NCI-H510A (cell line): Measurements from ENCODE around the gene CFAP46.
"Not testable (repeated sequence)": the region's sequence is repeated elsewhere in the genome, so short reads cannot be mapped to it uniquely, and the experiment has no call there.

ENCODE experiments used
- DNase-seq: peaks from one replicate; lab custom pipeline; 2025; lab: John Stamatoyannopoulos, UW

CFAP46 gene

DNA sequence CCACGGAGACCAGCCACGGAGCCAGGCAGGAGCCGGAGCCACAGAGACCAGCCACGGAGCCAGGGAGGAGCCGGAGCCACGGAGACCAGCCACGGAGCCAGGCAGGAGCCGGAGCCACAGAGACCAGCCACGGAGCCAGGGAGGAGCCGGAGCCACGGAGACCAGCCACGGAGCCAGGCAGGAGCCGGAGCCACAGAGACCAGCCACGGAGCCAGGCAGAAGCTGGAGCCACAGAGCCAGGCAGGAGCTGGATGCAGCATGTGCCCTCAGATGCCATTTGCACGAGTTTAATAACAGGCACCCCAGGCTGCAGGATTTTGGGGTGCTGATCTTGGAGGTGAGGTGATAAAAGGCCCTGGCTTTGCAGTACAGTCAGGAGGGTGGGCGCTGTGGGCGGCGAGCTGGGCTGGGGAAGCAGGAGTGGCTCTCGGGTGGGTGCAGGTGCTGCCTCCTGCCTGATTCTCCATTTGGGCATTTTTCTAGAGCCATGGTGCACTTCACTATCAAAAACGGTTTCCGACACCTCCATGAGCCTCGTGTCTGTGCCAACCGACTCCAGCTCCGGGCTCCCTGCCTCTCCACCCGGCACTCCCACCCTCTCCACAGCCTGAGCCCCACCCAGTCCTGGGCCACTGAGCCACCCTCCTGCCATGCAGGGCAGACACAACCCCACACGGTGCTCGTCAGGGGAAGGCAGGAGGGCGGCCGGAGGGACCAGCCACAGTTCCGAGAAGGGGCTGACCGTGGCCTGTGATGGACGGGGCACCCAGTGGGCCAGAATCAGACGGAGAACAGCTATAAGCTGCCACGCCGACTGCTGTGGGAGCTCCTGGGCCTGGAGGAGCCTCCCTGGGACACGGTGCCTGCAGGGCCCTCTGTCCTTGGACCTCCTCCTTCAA lies 115.6 kb downstream of the CFAP46 start:
- DNase-seq = no peak

GRCh38 chr10:132825783-132826523 lies 116.4 kb downstream of the CFAP46 start:
- not testable (repeated sequence) for DNase-seq

DNA sequence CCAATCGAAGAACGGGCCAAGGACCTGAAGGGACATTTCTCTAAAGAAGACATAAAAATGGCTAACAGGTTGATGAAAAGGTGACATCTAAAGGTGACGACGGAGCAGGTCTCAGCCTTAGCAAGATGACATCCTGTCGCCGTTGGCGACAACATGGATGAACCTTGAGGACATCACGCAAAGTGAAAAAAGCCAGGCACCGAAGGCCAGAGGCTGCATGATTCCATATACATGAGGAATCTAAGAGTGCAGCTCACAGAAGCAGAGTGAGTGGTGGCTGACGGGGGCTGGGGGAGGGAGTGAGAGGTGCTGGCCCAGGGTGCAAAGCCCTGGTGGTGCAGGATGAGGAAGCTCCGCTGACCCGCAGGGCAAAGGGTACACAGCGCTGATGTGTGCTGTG lies 122.3 kb downstream of the CFAP46 start:
- DNase-seq = no peak

DNA sequence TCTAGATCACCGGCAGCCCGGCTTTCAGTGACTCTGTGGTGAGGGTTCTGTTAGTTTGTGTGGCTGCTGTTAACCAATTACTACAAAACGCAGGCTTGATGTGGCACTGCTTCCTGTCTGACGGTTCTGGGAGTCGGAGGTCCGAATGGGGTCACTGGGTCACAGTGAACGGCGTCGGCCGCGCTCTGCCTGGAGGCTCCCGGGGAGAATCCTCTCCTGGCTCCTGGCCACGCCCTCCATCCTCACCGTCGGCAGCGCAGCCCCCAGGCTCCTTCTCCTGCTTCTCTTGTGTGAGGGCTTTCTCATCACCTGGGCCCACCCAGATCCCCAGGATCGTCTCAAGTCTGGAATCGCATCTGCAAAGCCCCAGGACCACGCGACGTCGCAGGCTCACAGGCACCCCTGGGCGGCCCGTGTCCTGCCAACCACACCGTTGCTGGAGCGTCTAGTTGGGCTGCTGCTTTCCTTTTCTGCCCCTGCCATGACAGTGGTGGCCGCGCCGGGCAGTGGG lies 124.6 kb downstream of the CFAP46 start:
- no peak for DNase-seq

DNA sequence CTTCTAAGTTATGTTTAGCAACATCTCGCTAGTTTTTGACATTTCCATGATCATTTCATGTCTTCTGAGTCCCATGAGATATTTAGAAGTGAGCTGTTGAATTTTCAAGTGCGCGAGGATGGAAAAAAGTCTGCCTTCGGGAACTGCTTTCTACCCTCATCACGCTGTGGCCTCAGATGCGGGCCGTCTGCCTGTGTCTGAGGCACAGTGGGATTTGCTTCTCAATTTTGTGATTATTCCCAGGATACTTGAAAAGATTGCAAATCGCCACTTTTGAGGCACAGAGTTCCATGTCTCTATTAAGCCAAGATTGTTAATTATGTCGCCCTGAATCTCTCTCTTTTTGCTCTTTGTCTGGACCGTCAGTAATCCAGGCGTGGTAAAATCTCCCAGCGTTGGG lies 125.7 kb downstream of the CFAP46 start:
- no peak for DNase-seq

DNA sequence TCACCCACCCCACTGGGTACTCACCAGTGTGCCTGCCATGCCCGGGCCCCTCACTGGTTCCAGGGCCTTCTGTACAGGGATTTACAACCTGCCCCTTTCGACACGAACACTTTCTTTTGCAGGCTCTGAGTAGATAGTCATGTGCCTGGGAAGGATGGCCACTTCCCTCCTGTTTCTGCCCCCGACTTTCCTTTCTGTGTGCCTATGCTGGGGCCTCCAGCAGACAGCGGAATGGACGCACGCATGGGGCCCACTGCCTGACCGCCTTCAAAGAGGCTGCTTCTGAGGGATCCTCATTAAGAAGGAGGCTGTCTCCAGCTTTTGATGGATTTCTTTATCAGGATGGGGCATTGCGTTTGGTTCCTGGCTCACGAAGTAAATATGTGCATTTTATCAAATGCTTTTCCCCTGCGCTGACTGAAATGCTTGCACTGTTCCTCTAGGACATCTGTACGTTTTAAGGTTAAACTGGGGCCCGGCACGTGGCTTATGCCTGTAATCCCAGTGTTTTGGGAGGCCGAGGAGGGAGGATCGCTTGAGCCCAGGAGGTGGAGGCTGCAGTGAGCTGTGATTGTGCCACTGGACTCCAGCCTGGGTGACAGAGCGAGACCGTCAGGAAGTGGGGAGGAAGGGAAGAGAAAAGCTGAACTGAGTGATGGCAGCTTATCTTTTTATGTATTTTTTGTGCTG lies 127.1 kb downstream of the CFAP46 start:
- no peak for DNase-seq

DNA sequence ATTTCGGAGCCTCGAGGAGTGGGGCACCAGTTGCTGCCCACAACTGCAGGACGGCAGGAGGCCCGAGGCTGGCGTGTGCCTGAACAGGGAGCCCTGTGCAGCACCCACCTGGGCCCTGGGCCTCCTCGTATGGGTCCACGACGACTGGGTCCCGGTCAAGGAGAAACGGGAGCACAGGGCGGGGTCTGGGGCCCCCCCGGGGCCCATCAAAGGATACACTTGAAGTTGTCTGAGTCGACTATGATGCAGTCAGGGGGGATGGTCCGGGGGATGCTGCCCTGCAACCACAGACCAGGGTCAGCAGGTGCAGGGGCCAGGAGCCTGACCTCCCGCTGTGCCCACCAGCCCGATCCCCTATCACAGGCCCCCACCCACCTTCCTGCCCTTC lies 127.9 kb downstream of the CFAP46 start:
- DNase-seq = no peak

DNA sequence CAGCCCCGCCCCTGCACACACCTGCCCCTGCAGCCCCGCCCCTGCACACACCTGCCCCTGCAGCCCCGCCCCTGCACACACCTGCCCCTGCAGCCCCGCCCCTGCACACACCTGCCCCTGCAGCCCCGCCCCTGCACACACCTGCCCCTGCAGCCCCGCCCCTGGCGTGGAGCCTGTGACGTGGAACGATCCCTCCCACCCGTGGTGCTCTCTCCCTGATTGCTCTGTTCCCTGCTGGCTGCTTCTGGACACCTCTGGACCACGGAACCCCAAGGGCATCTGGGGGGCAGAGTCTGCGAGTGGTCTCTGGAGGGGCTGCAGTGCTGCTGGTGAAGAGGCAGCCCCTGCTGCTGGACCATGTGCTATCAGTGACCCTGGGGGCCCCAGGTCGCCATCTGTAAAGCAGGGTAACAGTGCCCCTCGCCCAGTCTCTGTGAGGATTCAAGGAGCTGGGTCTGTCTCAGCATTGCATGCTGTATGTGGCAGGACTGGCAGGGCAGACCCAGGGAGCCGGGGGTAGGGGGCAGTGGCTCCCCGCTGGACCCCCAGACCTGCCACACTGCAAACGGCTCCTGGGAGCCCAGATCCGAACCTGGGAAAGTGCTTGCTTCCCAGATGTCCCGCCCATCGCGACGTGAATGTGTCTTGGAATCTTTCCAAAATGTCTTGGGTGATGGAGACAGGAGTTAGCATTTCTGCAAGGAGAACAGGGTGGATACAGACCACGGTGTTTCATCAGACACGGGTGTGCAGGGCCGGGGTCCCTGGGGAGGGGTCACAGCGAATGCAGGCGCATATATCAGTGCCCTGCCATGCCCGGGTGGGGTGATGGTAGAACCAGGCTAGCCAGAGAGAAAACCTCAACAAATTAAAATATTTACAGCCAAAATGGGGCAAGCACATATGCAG lies 128.6 kb downstream of the CFAP46 start:
- no peak for DNase-seq

GRCh38 chr10:132813001-132813401 lies 129.4 kb downstream of the CFAP46 start:
- DNase-seq = no peak

GRCh38 chr10:132812520-132812919 lies 129.8 kb downstream of the CFAP46 start:
- DNase-seq = no peak

- DNase-seq = no peak
Observed at GRCh38 chr10:132811891-132812481, 130.4 kb downstream of the CFAP46 start.

DNA sequence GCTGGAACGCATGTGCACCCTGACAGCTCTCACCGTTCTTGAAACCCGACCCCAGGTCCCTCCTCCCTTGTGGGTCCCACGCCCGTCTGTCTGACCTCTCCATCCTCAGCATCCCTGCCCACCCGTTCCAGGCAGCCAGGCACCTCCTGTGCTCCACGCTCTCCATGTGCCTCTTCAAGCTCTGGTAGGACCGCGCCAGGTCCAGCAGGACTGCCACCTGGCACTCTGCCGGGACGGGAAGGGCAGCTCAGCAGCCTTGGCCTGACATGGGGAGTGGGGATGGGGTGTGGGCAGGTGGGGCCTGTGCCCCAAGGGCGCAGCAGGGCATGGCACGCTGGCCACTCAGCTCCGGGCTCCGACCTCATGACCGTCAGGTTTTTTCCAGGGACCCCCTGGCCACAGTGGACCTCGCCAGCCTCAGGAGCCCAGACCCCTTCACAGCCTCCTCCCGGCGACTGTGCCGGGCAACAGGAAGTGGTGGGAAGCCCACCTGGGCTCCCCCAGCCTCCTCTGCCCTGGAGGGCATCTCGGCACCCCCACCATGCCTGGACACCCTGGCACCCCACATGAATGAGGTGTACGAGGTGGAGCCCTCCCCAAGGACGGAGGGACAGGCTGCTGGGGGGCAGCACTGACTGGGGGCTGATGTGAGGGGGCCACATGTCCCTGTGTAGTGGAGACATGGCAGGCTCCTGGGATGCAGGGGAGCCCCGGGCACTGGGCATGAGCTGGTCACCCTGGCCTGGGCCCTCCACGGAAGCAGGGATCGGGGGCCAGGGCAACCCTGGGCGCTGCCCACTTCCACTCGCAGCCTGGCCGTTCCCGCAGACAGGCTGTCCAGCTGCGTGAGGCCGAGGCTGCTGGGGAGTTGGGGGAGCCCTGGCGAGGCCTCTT lies 131.3 kb downstream of the CFAP46 start:
- DNase-seq = no peak

DNA sequence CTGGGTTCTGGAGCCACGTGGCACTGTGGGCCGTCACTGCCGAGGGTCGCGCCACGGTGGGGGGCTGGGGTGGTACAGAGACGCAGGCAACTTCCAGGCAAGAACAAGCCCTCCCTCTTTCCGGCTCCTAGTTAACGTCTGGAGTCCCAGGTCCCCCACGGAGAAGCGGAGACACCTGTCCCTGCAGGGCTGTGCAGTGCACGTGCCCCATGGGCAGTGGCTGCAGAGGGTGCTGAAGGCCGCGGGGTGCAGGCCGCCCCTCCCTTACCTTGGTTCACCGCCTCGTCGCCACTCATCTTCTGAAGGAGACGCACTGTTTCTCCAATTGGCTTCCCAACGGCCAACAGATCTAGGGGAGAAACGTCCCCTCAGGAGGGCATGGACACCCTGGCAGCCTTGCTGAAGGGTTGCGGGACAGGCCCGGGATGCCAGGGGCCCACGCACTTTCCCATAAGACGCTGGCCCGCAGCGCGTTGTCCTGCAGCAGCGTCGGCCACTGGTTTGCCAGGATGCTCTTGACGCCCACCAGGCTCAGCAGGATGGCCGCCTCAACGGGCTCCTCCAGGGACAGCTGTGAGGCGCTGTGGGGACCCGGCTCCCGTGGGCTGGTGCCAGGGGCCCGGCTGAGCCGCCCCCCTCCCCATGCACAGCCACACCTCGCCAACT lies 132.1 kb downstream of the CFAP46 start:
- DNase-seq = no peak

DNA sequence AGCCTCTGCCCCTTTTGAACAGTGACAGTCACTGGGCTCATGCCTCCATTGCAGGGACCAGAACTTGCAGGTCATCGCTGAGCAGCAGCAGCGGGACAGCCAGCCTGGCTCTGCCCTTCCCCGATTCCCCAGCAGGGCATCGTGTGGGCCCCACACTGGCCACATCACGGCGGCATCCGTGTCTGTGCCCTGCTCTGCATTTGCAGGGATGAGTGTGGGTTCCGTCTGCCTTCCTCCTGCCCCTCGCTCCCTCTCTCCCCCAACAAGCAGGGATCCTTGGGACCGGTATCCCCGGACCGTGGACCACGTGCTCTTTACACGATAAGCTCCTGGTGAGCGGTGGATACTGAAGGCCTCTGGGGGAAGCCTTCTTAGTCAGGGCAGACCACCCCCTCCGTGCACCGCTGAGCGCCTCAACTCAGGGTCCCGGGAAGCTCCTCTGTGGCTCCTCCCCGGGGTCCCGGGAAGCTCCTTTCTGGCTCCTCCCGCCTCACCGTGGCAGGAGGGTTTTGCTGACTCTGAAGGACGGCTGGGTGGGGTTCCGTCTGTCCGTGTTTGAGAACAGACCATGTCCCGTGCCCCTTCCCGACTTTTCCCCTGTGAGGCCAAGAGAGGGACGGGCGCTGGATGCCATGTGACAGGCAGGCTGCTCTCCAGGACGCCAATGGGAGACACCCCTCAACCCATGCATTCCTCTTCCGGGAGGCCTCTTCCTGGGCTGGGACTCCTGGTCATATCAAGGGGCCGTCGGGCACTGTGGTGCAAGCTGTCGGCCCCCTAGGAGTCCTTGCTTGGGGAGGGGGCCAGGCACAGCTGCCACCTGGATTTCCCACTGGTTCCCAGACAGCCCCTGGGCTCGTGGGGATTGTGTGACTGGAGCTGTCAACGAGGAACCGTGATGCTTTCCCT lies 132.9 kb downstream of the CFAP46 start:
- no peak for DNase-seq

- DNase-seq = no peak
Observed at GRCh38 chr10:132808383-132809231, 133.8 kb downstream of the CFAP46 start.

GRCh38 chr10:132807621-132808049 lies 134.7 kb downstream of the CFAP46 start:
- no peak for DNase-seq

DNA sequence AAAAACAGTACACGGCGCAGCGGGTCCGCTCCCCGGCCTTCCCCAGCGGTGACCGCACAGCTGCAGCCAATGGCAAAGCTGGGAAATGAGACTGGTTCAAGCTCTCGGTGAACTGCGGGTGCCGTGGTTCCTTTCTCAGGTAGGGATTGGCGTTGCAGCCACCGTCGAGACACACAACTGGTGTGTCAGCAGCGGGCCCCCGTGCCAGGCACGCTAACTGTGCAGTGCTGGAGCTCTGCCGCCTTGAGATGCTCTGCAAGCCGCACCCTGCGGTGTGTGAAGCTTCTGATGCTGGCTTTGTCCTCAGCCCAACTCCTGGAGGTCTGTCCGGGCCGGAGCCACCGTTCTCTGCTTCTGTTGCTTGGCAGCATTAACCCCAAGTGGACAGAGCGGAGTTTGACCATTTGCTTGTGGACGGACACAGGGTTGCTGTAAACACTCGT lies 135.8 kb downstream of the CFAP46 start:
- no peak for DNase-seq
